HEK293 (cell line): Measurements from ENCODE around the gene ZBTB21.

Experiments
- IKZF3 ChIP-seq: fragments of 450-650 bp; IDR thresholded peaks from 2 replicates; pipeline ENCODE4 v1.5.0; 2018; ENCODE audit warnings: missing biosample characterization, mild to moderate bottlenecking, missing genetic modification characterization, moderate library complexity
- OSR2 ChIP-seq: fragments of 450-650 bp; formaldehyde crosslinking; IDR thresholded peaks from 2 replicates; pipeline ENCODE4 v1.5.1; 2016; ENCODE audit warnings: missing biosample characterization, missing genetic modification characterization
- TCF7L2 ChIP-seq: IDR thresholded peaks from 2 replicates; pipeline ENCODE4 v1.6.1; 2011; ENCODE audit warnings: low read depth, mild to moderate bottlenecking, inconsistent platforms, low read length, moderate library complexity, borderline replicate concordance
- ZBTB48 ChIP-seq: fragments of 450-650 bp; formaldehyde crosslinking; IDR thresholded peaks from 2 replicates; pipeline ENCODE4 v1.5.1; 2016; ENCODE audit warnings: missing biosample characterization, missing genetic modification characterization
- ZBTB49 ChIP-seq: fragments of 450-650 bp; formaldehyde crosslinking; IDR thresholded peaks from 2 replicates; pipeline ENCODE4 v1.5.1; 2016; ENCODE audit warnings: missing biosample characterization, missing genetic modification characterization, low read depth
- ZBTB7A ChIP-seq: fragments of 450-650 bp; formaldehyde crosslinking; IDR thresholded peaks from 2 replicates; pipeline ENCODE4 v1.5.1; 2016; ENCODE audit warnings: low read depth, missing biosample characterization, missing genetic modification characterization
- ZFP3 ChIP-seq: fragments of 450-650 bp; formaldehyde crosslinking; IDR thresholded peaks from 2 replicates; pipeline ENCODE4 v1.5.1; 2016; ENCODE audit warnings: low read depth, missing biosample characterization, missing genetic modification characterization
- ZFP37 ChIP-seq: fragments of 450-650 bp; formaldehyde crosslinking; IDR thresholded peaks from 2 replicates; pipeline ENCODE4 v1.5.1; 2016; ENCODE audit warnings: missing biosample characterization, missing genetic modification characterization
- ZNF16 ChIP-seq: fragments of 450-650 bp; formaldehyde crosslinking; IDR thresholded peaks from 2 replicates; pipeline ENCODE4 v1.5.1; 2016; ENCODE audit warnings: low read depth, missing biosample characterization, missing genetic modification characterization
- ZNF174 ChIP-seq: fragments of 450-650 bp; formaldehyde crosslinking; IDR thresholded peaks from 2 replicates; pipeline ENCODE4 v1.5.0; 2017; ENCODE audit warnings: missing biosample characterization, mild to moderate bottlenecking, missing genetic modification characterization
- ZNF18 ChIP-seq: fragments of 450-650 bp; formaldehyde crosslinking; IDR thresholded peaks from 2 replicates; pipeline ENCODE4 v1.5.1; 2016; ENCODE audit warnings: missing biosample characterization, missing genetic modification characterization
- ZNF223 ChIP-seq: fragments of 450-650 bp; formaldehyde crosslinking; IDR thresholded peaks from 2 replicates; pipeline ENCODE4 v1.5.1; 2016; ENCODE audit warnings: missing biosample characterization, missing genetic modification characterization
- ZNF23 ChIP-seq: fragments of 450-650 bp; formaldehyde crosslinking; IDR thresholded peaks from 2 replicates; pipeline ENCODE4 v1.5.1; 2016; ENCODE audit warnings: missing biosample characterization, missing genetic modification characterization, borderline replicate concordance
- ZNF292 ChIP-seq: fragments of 450-650 bp; formaldehyde crosslinking; IDR thresholded peaks from 2 replicates; pipeline ENCODE4 v1.5.1; 2016; ENCODE audit warnings: low read depth, missing biosample characterization, missing genetic modification characterization, borderline replicate concordance
- ZNF311 ChIP-seq: fragments of 450-650 bp; formaldehyde crosslinking; IDR thresholded peaks from 2 replicates; pipeline ENCODE4 v1.5.1; 2017; ENCODE audit warnings: missing biosample characterization, missing genetic modification characterization, borderline replicate concordance
- ZNF335 ChIP-seq: fragments of 450-650 bp; formaldehyde crosslinking; conservative IDR thresholded peaks from 2 replicates; pipeline ENCODE4 v1.5.1; 2016; ENCODE audit warnings: missing biosample characterization, missing genetic modification characterization
- ZNF341 ChIP-seq: fragments of 450-650 bp; formaldehyde crosslinking; IDR thresholded peaks from 2 replicates; pipeline ENCODE4; 2016; ENCODE audit warnings: low read depth, missing biosample characterization, missing genetic modification characterization
- ZNF510 ChIP-seq: fragments of 450-650 bp; formaldehyde crosslinking; IDR thresholded peaks from 2 replicates; pipeline ENCODE4 v1.5.1; 2018; ENCODE audit warnings: mild to moderate bottlenecking, missing genetic modification characterization, missing biosample characterization; ENCODE audit not compliant: insufficient replicate concordance
- ZNF561 ChIP-seq: fragments of 450-650 bp; IDR thresholded peaks from 2 replicates; pipeline ENCODE4 v1.5.1; 2018; ENCODE audit warnings: missing biosample characterization, missing genetic modification characterization, borderline replicate concordance
- ZNF658 ChIP-seq: fragments of 450-650 bp; formaldehyde crosslinking; IDR thresholded peaks from 2 replicates; pipeline ENCODE4; 2016; ENCODE audit warnings: missing biosample characterization, missing genetic modification characterization
- ZNF660 ChIP-seq: fragments of 450-650 bp; IDR thresholded peaks from 2 replicates; pipeline ENCODE4 v1.5.1; 2018; ENCODE audit warnings: missing biosample characterization, mild to moderate bottlenecking, missing genetic modification characterization
- ZNF701 ChIP-seq: fragments of 450-650 bp; formaldehyde crosslinking; IDR thresholded peaks from 2 replicates; pipeline ENCODE4 v1.5.1; 2016; ENCODE audit warnings: missing biosample characterization, missing genetic modification characterization
- ZNF704 ChIP-seq: fragments of 450-650 bp; formaldehyde crosslinking; IDR thresholded peaks from 2 replicates; pipeline ENCODE4 v1.5.1; 2016; ENCODE audit warnings: missing biosample characterization, missing genetic modification characterization
- ZNF747 ChIP-seq: fragments of 450-650 bp; formaldehyde crosslinking; IDR thresholded peaks from 2 replicates; pipeline ENCODE4 v1.5.1; 2016; ENCODE audit warnings: missing biosample characterization, missing genetic modification characterization
- ZNF76 ChIP-seq: fragments of 450-650 bp; formaldehyde crosslinking; IDR thresholded peaks from 2 replicates; pipeline ENCODE4; 2016; ENCODE audit warnings: low read depth, missing biosample characterization, missing genetic modification characterization, borderline replicate concordance
- ZNF837 ChIP-seq: fragments of 450-650 bp; formaldehyde crosslinking; IDR thresholded peaks from 2 replicates; pipeline ENCODE4 v1.5.1; 2016; ENCODE audit warnings: missing biosample characterization, missing genetic modification characterization
- ZSCAN16 ChIP-seq: fragments of 450-650 bp; formaldehyde crosslinking; IDR thresholded peaks from 2 replicates; pipeline ENCODE4 v1.5.1; 2016; ENCODE audit warnings: missing biosample characterization, missing genetic modification characterization
- ZXDB ChIP-seq: fragments of 450-650 bp; formaldehyde crosslinking; IDR thresholded peaks from 2 replicates; pipeline ENCODE4 v1.5.1; 2016; ENCODE audit warnings: missing biosample characterization, missing genetic modification characterization
- TF ChIP-seq, protein P1 (sequence below): fragments of 450-650 bp; formaldehyde crosslinking; IDR thresholded peaks from 2 replicates; pipeline ENCODE4 v1.5.1; 2017; ENCODE audit warnings: missing biosample characterization, missing genetic modification characterization
- TF ChIP-seq, protein P2 (sequence below): fragments of 450-650 bp; formaldehyde crosslinking; IDR thresholded peaks from 2 replicates; pipeline ENCODE4 v1.5.1; 2016; ENCODE audit warnings: missing biosample characterization, missing genetic modification characterization

Gene ZBTB21

GRCh38 chr21:42010507-42011495 is 641 bp upstream of the ZBTB21 start (continued):
- TF ChIP-seq, protein P1, sequence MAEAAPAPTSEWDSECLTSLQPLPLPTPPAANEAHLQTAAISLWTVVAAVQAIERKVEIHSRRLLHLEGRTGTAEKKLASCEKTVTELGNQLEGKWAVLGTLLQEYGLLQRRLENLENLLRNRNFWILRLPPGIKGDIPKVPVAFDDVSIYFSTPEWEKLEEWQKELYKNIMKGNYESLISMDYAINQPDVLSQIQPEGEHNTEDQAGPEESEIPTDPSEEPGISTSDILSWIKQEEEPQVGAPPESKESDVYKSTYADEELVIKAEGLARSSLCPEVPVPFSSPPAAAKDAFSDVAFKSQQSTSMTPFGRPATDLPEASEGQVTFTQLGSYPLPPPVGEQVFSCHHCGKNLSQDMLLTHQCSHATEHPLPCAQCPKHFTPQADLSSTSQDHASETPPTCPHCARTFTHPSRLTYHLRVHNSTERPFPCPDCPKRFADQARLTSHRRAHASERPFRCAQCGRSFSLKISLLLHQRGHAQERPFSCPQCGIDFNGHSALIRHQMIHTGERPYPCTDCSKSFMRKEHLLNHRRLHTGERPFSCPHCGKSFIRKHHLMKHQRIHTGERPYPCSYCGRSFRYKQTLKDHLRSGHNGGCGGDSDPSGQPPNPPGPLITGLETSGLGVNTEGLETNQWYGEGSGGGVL (tag by site-specific recombination), result peak; percentile 61; the same call in 1 of the 2 replicates
- TF ChIP-seq IKZF3 (tag by site-specific recombination) (peak; percentile 19; the same call in 1 of the 2 replicates), ZBTB49 (tag by site-specific recombination) (no peak), ZNF561 (peak; percentile 78; the same call in 1 of the 2 replicates), ZNF658 (tag by site-specific recombination) (no peak), ZNF292 (tag by site-specific recombination) (no peak), ZNF23 (tag by site-specific recombination) (no peak), ZNF174 (tag by site-specific recombination) (0 out of 2 replicates have a peak, but pooled peaks have one; percentile 44), ZNF701 (tag by site-specific recombination) (no peak), ZNF510 (tag by site-specific recombination) (peak; percentile 4), ZNF837 (tag by site-specific recombination) (no peak), ZNF660 (tag by site-specific recombination) (peak; percentile 87), ZNF747 (tag by site-specific recombination) (no peak), ZNF223 (tag by site-specific recombination) (no peak), TCF7L2 (no peak), ZNF76 (tag by site-specific recombination) (0 out of 2 replicates have a peak, but pooled peaks have one; percentile 27), ZNF16 (tag by site-specific recombination) (no peak), ZBTB7A (tag by site-specific recombination) (peak; percentile 51; the same call in 1 of the 2 replicates), ZNF704 (no peak), ZNF335 (tag by site-specific recombination) (peak; percentile 68), ZXDB (tag by site-specific recombination) (peak; percentile 29), ZFP3 (tag by site-specific recombination) (no peak), ZFP37 (tag by site-specific recombination) (no peak), ZNF18 (no peak), ZBTB48 (tag by site-specific recombination) (peak; percentile 33; the same call in 1 of the 2 replicates), OSR2 (no peak; the same call in 1 of the 2 replicates), ZNF341 (tag by site-specific recombination) (no peak), ZNF311 (tag by site-specific recombination) (peak; percentile 46; the same call in 1 of the 2 replicates), ZSCAN16 (tag by site-specific recombination) (no peak)
- TF ChIP-seq, protein P2, sequence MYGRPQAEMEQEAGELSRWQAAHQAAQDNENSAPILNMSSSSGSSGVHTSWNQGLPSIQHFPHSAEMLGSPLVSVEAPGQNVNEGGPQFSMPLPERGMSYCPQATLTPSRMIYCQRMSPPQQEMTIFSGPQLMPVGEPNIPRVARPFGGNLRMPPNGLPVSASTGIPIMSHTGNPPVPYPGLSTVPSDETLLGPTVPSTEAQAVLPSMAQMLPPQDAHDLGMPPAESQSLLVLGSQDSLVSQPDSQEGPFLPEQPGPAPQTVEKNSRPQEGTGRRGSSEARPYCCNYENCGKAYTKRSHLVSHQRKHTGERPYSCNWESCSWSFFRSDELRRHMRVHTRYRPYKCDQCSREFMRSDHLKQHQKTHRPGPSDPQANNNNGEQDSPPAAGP (tag by site-specific recombination), result no peak
